HEK293T (cell line): ENCODE results near the gene TAGLN2.

Experiments used
- BHLHE40 ChIP-seq: fragments of 450-650 bp; IDR thresholded peaks from 2 replicates; pipeline ENCODE4 v1.6.1; 2016; ENCODE audit warnings: mild to moderate bottlenecking, moderate library complexity, borderline replicate concordance
- FOXA1 ChIP-seq: fragments of 450-650 bp; IDR thresholded peaks from 2 replicates; pipeline ENCODE4 v1.6.1; 2016; ENCODE audit warnings: mild to moderate bottlenecking
- FOXM1 ChIP-seq: fragments of 450-650 bp; IDR thresholded peaks from 2 replicates; pipeline ENCODE4 v1.6.1; 2017; ENCODE audit warnings: mild to moderate bottlenecking, borderline replicate concordance
- ZNF384 ChIP-seq: fragments of 450-650 bp; IDR thresholded peaks from 2 replicates; pipeline ENCODE4 v1.6.1; 2016

GRCh38 chr1:159939678-159940002 is 14.3 kb upstream of the TAGLN2 start:
- TF ChIP-seq ZNF384: no peak
- TF ChIP-seq FOXA1: no peak
- TF ChIP-seq FOXM1: no peak
- TF ChIP-seq BHLHE40: no peak
